Thyroid gland (tissue), 4 donors: Measurements from ENCODE around the gene MRPL54.

Experiments used
- CTCF ChIP-seq, 6 experiments: fragments of 200-600 bp in 3 of 6; fragments of 450-650 bp in 3 of 6; sonication (generic) in 3 of 6; IDR thresholded peaks; one replicate each; pipeline ENCODE4 v1.5.1; 2016 to 2019; ENCODE audit warnings: antibody characterized with exemption in 6 of 6, mild to moderate bottlenecking in 2 of 6, inconsistent platforms in 1 of 6, moderate library complexity in 1 of 6
- POLR2A ChIP-seq, 2 donors: fragments of 450-650 bp; IDR thresholded peaks; one replicate each; pipeline ENCODE4 v1.6.1; 2017; ENCODE audit warnings: antibody characterized with exemption in 2 of 2, mild to moderate bottlenecking in 2 of 2, moderate library complexity in 1 of 2

GRCh38 chr19:3775374-3775711 is 12.9 kb downstream of the MRPL54 start:
- TF ChIP-seq CTCF (IDR thresholded peaks at IDR 0.05): no peak
- no peak for TF ChIP-seq POLR2A (IDR thresholded peaks at IDR 0.05)
